Measurements from ENCODE around the gene KIF12. TPM values are rescaled to one million over a fixed set of nuclear protein-coding genes. Genes with fewer than 3 reads are reported as not detected.
"Not testable (repeated sequence)": the region's sequence is repeated elsewhere in the genome, so short reads cannot be mapped to it uniquely, and the experiment has no call there.

The KIF12 gene
- total RNA-seq, 2 experiments from 2014 or later: not detected

- no peaks in the 10 kb centered on the region for H3K9me3 Mint-ChIP-seq
- CTCF ChIA-PET: no interaction called here
- no peaks in the 10 kb centered on the region for H3K4me1 Mint-ChIP-seq (ENCODE audit: low read depth)
- no peak overlapping the region for H3K4me3 Mint-ChIP-seq
- H3K27ac Mint-ChIP-seq: no peak overlapping the region
- POLR2A ChIA-PET: no interaction called here
- H3K36me3 Mint-ChIP-seq: no peaks in the 10 kb centered on the region
- DNase-seq: no peak
- H3K27me3 Mint-ChIP-seq: peaks cover 1% of the 10 kb centered on the region
- intact Hi-C loops (cut with micrococcal nuclease): no loop called here
Observed at GRCh38 chr9:114086607-114087006, 12.5 kb downstream of the KIF12 start.

- Mint-ChIP-seq H3K36me3 (no peaks in the 10 kb centered on the region), H3K27ac (no peak overlapping the region), H3K27me3 (no peaks in the 10 kb centered on the region), H3K9me3 (no peaks in the 10 kb centered on the region), H3K4me1 (ENCODE audit: low read depth) (no peaks in the 10 kb centered on the region), H3K4me3 (no peak overlapping the region)
- DNase-seq: no peak
- CTCF ChIA-PET: interaction anchor here (7.5 kb wide), 1 partner anchor 206 kb away, joined by 92 read pairs; no protein-coding TSS in a partner anchor
- intact Hi-C loops (cut with micrococcal nuclease): no loop called here
- POLR2A ChIA-PET: no interaction called here
Observed at GRCh38 chr9:114086009-114086408, 13.1 kb downstream of the KIF12 start.

- Mint-ChIP-seq H3K27me3 (no peaks in the 10 kb centered on the region), H3K9me3 (no peaks in the 10 kb centered on the region), H3K4me3 (no peak overlapping the region), H3K4me1 (ENCODE audit: low read depth) (no peaks in the 10 kb centered on the region), H3K36me3 (no peaks in the 10 kb centered on the region), H3K27ac (no peak overlapping the region)
- POLR2A ChIA-PET: no interaction called here
- intact Hi-C loops (cut with micrococcal nuclease): no loop called here
- DNase-seq: no peak
- CTCF ChIA-PET: interaction anchor here (2.0 to 7.5 kb wide), 4 partner anchors 10 to 207 kb away, joined by 7 to 92 read pairs (median 28); partner anchors contain the start of gene COL27A1
Observed at GRCh38 chr9:114085387-114085789, 13.7 kb downstream of the KIF12 start.

GRCh38 chr9:114084282-114085073, 14.6 kb downstream of the KIF12 start:
- intact Hi-C loops (cut with micrococcal nuclease): no loop called here
- POLR2A ChIA-PET: no interaction called here
- H3K27me3 Mint-ChIP-seq: no peaks in the 10 kb centered on the region

GRCh38 chr9:114083666-114084065, 15.4 kb downstream of the KIF12 start:
- intact Hi-C loops (cut with micrococcal nuclease): no loop called here
- no peak for DNase-seq
- POLR2A ChIA-PET: no interaction called here

More at GRCh38 chr9:114084282-114085073, 14.6 kb downstream of the KIF12 start:
- H3K4me1 Mint-ChIP-seq (ENCODE audit: low read depth): no peaks in the 10 kb centered on the region
- CTCF ChIA-PET: interaction anchor here (0.7 to 7.5 kb wide), 7 partner anchors 11 to 208 kb away, joined by 3 to 92 read pairs (median 16); partner anchors contain the start of gene COL27A1
- DNase-seq: no peak
- H3K9me3 Mint-ChIP-seq: no peaks in the 10 kb centered on the region
- H3K36me3 Mint-ChIP-seq: no peaks in the 10 kb centered on the region
- H3K4me3 Mint-ChIP-seq: no peak overlapping the region
- no peak overlapping the region for H3K27ac Mint-ChIP-seq

GRCh38 chr9:114082763-114083412, 16.2 kb downstream of the KIF12 start:
- H3K36me3 Mint-ChIP-seq; H3K4me3 Mint-ChIP-seq; DNase-seq; H3K9me3 Mint-ChIP-seq; H3K4me1 Mint-ChIP-seq (ENCODE audit: low read depth); H3K27me3 Mint-ChIP-seq; H3K27ac Mint-ChIP-seq: not testable (repeated sequence)
- POLR2A ChIA-PET: interaction anchor here (1.1 kb wide), 1 partner anchor 9 kb away, joined by 3 read pairs; no protein-coding TSS in a partner anchor
- CTCF ChIA-PET: interaction anchor here (0.5 to 7.5 kb wide), 43 partner anchors 9 to 481 kb away, joined by 3 to 92 read pairs (median 4); partner anchors contain the start of genes COL27A1 and KIF12
- intact Hi-C loops (cut with micrococcal nuclease): loop anchor here (1.0 kb wide), 2 partner anchors 208 to 222 kb away; no protein-coding TSS in a partner anchor

More at GRCh38 chr9:114083666-114084065, 15.4 kb downstream of the KIF12 start:
- no peak overlapping the region for H3K4me3 Mint-ChIP-seq
- H3K9me3 Mint-ChIP-seq: no peaks in the 10 kb centered on the region
- no peaks in the 10 kb centered on the region for H3K36me3 Mint-ChIP-seq
- no peaks in the 10 kb centered on the region for H3K27me3 Mint-ChIP-seq
- H3K4me1 Mint-ChIP-seq (ENCODE audit: low read depth): no peaks in the 10 kb centered on the region
- CTCF ChIA-PET: interaction anchor here (0.6 to 7.5 kb wide), 15 partner anchors 11 to 216 kb away, joined by 3 to 92 read pairs (median 7); partner anchors contain the start of gene COL27A1
- no peak overlapping the region for H3K27ac Mint-ChIP-seq

GRCh38 chr9:114082017-114082762, 16.9 kb downstream of the KIF12 start:
- H3K4me3 Mint-ChIP-seq: no peak overlapping the region
- H3K9me3 Mint-ChIP-seq: no peaks in the 10 kb centered on the region
- H3K27me3 Mint-ChIP-seq: no peaks in the 10 kb centered on the region
- ChIA-PET CTCF (interaction anchor here (0.5 to 7.5 kb wide), 46 partner anchors 9 to 481 kb away, joined by 3 to 92 read pairs (median 4); partner anchors contain the start of genes COL27A1 and KIF12), POLR2A (interaction anchor here (1.1 kb wide), 1 partner anchor 8 kb away, joined by 3 read pairs; no protein-coding TSS in a partner anchor)
- no peaks in the 10 kb centered on the region for H3K36me3 Mint-ChIP-seq
- intact Hi-C loops (cut with micrococcal nuclease): loop anchor here (1.0 kb wide), 2 partner anchors 209 to 223 kb away; no protein-coding TSS in a partner anchor
- H3K27ac Mint-ChIP-seq: no peak overlapping the region
- peak; percentile 87 for DNase-seq
- no peaks in the 10 kb centered on the region for H3K4me1 Mint-ChIP-seq (ENCODE audit: low read depth)

GRCh38 chr9:114081441-114082016, 17.6 kb downstream of the KIF12 start:
- ChIA-PET POLR2A (no interaction called here), CTCF (interaction anchor here (0.5 to 7.5 kb wide), 19 partner anchors 10 to 314 kb away, joined by 3 to 92 read pairs (median 6); partner anchors contain the start of genes COL27A1 and KIF12)
- H3K27me3 Mint-ChIP-seq: peaks cover under 1% of the 10 kb centered on the region
- H3K27ac Mint-ChIP-seq: no peak overlapping the region
- H3K36me3 Mint-ChIP-seq: no peaks in the 10 kb centered on the region
- no peaks in the 10 kb centered on the region for H3K9me3 Mint-ChIP-seq
- H3K4me3 Mint-ChIP-seq: no peak overlapping the region
- intact Hi-C loops (cut with micrococcal nuclease): loop anchor here (1.0 kb wide), 2 partner anchors 210 to 224 kb away; no protein-coding TSS in a partner anchor
- DNase-seq: no peak
- no peaks in the 10 kb centered on the region for H3K4me1 Mint-ChIP-seq (ENCODE audit: low read depth)

GRCh38 chr9:114080773-114081440, 18.2 kb downstream of the KIF12 start:
- intact Hi-C loops (cut with micrococcal nuclease): no loop called here
- ChIA-PET CTCF (interaction anchor here (0.5 to 7.5 kb wide), 4 partner anchors 9 to 314 kb away, joined by 4 to 92 read pairs (median 30); no protein-coding TSS in a partner anchor), POLR2A (no interaction called here)
- peak; percentile 2 for DNase-seq
- Mint-ChIP-seq H3K36me3 (no peaks in the 10 kb centered on the region), H3K4me3 (no peak overlapping the region), H3K4me1 (ENCODE audit: low read depth) (no peaks in the 10 kb centered on the region), H3K27me3 (peaks cover 1% of the 10 kb centered on the region), H3K9me3 (no peaks in the 10 kb centered on the region), H3K27ac (no peak overlapping the region)

- CTCF ChIA-PET: interaction anchor here (0.7 to 7.5 kb wide), 2 partner anchors 28 to 212 kb away, joined by 4 to 92 read pairs; no protein-coding TSS in a partner anchor
- no peak overlapping the region for H3K4me3 Mint-ChIP-seq
- no peak for DNase-seq
- no peaks in the 10 kb centered on the region for H3K36me3 Mint-ChIP-seq
- no peaks in the 10 kb centered on the region for H3K4me1 Mint-ChIP-seq (ENCODE audit: low read depth)
- H3K27me3 Mint-ChIP-seq: peaks cover 4% of the 10 kb centered on the region
- POLR2A ChIA-PET: no interaction called here
- intact Hi-C loops (cut with micrococcal nuclease): no loop called here
- no peak overlapping the region for H3K27ac Mint-ChIP-seq
- no peaks in the 10 kb centered on the region for H3K9me3 Mint-ChIP-seq
Observed at GRCh38 chr9:114080195-114080772, 18.8 kb downstream of the KIF12 start.

Measured in activated CD4-positive, alpha-beta memory T cell treated with anti-CD3 and anti-CD28 coated beads for 36 hours (primary cell).